ENCODE measurements around the gene RUFY3.

DNA sequence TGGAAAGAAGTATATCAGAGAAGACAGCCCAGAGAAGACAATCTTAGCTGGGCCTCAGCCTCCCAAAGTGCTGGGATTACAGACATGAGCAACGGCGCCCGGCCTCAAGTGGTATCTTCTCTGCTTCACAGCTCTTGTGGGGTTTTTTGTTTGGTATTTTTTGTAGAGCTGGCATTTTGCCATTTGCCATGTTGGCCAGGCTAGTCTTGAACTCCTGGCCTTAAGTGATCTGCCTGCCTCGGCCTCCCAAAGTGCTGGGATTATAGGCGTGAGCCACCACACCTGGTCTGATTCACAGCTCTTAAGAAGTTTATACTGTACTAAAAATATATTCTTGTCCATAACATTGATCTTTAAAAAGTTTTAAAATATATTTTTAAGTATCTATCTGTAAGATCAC is 21.1 kb upstream of the RUFY3 start:
- TF ChIP-seq CTCF (conservative IDR thresholded peaks at IDR 0.05) = no peak
- no peak for TF ChIP-seq ZFX (IDR thresholded peaks at IDR 0.05)
